ENCODE results near the gene CLTA. TPM values are rescaled to one million over a fixed set of nuclear protein-coding genes. Genes with fewer than 3 reads are reported as not detected.

Gene CLTA
- total RNA-seq, 4 donors from 2014 or later, result 165 to 247 (median 223) TPM

DNA sequence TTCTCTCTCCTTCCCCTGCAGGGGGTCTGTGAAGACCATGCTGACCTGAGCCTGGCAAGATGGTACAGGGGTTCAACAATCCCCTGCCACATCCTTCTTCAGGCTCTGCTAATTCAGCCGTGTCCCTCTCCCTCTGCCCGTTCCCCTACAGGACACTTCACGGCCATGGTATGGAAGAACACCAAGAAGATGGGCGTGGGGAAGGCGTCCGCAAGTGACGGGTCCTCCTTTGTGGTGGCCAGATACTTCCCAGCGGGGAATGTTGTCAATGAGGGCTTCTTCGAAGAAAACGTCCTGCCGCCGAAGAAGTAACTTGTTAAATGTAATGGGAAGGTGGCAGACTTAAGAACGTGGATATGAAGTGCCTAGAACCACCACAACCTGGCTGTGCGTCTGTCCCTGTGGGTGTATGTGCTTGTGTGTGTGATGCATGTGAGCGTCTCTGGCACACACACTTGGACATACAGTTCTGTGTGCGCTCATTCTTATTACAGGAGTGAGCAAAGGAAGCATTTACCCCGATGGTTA lies 28.4 kb upstream of the CLTA start:
- Histone ChIP-seq H3K9me3 (no peaks in the 10 kb centered on the region), H3K27me3 (no peaks in the 10 kb centered on the region), H3K4me1 (peaks cover 0 to 38% (median 9%) of the 10 kb centered on the region in 4 donors), H3K4me3 (no peak overlapping the region), H3K36me3 (no peaks in the 10 kb centered on the region), H3K27ac (peak overlapping the region in 2 of 4 donors; percentile 69 to 79)
- TF ChIP-seq POLR2A (IDR thresholded peaks at IDR 0.05) (no peak), EP300 (IDR thresholded peaks at IDR 0.05) (no peak)
- TF ChIP-seq, protein P1, sequence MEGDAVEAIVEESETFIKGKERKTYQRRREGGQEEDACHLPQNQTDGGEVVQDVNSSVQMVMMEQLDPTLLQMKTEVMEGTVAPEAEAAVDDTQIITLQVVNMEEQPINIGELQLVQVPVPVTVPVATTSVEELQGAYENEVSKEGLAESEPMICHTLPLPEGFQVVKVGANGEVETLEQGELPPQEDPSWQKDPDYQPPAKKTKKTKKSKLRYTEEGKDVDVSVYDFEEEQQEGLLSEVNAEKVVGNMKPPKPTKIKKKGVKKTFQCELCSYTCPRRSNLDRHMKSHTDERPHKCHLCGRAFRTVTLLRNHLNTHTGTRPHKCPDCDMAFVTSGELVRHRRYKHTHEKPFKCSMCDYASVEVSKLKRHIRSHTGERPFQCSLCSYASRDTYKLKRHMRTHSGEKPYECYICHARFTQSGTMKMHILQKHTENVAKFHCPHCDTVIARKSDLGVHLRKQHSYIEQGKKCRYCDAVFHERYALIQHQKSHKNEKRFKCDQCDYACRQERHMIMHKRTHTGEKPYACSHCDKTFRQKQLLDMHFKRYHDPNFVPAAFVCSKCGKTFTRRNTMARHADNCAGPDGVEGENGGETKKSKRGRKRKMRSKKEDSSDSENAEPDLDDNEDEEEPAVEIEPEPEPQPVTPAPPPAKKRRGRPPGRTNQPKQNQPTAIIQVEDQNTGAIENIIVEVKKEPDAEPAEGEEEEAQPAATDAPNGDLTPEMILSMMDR (IDR thresholded peaks at IDR 0.05), result no peak
- no peak for DNase-seq (ENCODE audit: low spot score in 2 of 2)
- WGBS, 2 donors, result 91 to 92% methylated on average over 17 of the region's 17 CpGs

DNA sequence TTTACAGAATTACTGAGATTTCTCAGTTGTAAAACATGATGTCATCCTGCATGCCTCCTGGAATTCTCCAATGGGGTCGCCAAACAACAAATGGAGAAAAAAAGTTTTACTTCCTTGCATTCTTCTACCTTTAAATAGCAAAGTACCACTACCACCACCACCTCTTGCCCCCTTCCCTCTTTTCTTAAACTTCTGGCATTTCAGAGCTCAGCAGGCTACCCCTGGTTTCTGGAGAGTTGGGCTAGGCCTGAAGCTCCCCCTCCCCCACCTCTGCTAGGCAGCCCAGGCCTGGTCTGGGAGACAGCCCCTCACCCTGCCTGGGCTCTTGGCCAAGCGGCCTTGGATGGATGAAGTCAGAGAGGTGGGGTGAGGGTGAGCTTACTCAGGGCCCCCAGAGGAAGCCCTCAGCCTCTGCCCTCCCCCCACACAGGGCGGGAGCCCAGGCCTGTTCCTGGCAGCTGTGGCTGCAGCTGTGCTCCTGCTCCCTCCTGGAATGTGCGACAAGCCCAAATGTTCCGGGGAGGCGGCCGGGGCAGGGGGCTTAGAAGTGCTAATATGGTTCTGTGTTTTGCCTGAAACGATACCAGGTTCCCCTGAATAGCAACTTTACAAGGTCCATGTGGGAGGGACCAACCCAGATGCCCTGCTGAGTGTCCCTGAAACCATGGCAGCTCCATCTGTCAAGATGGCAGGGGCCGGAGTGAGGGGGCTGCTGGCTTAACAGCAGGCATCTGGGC lies 27.5 kb upstream of the CLTA start:
- peaks cover 0 to 2% of the 10 kb centered on the region in 2 donors for H3K27me3 ChIP-seq
- no peak for DNase-seq (ENCODE audit: low spot score in 2 of 2)
- no peaks in the 10 kb centered on the region for H3K36me3 ChIP-seq
- H3K9me3 ChIP-seq, result no peaks in the 10 kb centered on the region
- peaks cover 0 to 35% (median 9%) of the 10 kb centered on the region in 4 donors for H3K4me1 ChIP-seq
- H3K4me3 ChIP-seq, result no peak overlapping the region
- WGBS, 2 donors, result 17 to 31% methylated on average over 6 to 8 of the region's 9 CpGs
- TF ChIP-seq POLR2A (IDR thresholded peaks at IDR 0.05), result no peak
- peak in 1 of 2 donors; percentile 30 for TF ChIP-seq EP300 (IDR thresholded peaks at IDR 0.05)
- peak overlapping the region; percentile 7 to 79 (median 66) for H3K27ac ChIP-seq

DNA sequence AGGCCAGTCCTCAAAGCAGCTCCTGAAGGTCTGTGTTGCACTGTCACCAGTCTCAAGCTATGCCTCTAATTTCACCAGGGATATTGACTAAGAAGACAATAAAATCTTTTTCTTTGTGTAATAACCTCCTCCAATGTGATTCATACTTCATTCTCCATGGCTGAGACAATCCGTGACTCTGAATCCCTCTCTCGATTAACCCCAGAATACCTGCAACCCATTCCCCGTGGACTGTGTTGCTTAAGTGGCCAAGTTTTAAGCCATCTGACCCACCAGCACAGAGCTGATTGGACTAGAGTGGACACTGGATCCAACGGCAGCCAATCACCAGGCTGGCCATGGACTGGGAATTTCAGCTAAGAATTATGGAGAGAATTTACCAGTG lies 26.9 kb upstream of the CLTA start:
- 51 to 61% methylated on average over 4 of the region's 4 CpGs for WGBS, 2 donors
- Histone ChIP-seq H3K27me3 (peaks cover 0 to 2% of the 10 kb centered on the region in 2 donors), H3K4me3 (no peak overlapping the region), H3K36me3 (no peaks in the 10 kb centered on the region), H3K27ac (peak overlapping the region; percentile 7 to 79 (median 66)), H3K4me1 (peaks cover 0 to 35% (median 9%) of the 10 kb centered on the region in 4 donors), H3K9me3 (no peaks in the 10 kb centered on the region)
- DNase-seq (ENCODE audit: low spot score in 2 of 2), result no peak
- TF ChIP-seq, protein P1 (IDR thresholded peaks at IDR 0.05), result no peak
- no peak for TF ChIP-seq POLR2A (IDR thresholded peaks at IDR 0.05)

DNA sequence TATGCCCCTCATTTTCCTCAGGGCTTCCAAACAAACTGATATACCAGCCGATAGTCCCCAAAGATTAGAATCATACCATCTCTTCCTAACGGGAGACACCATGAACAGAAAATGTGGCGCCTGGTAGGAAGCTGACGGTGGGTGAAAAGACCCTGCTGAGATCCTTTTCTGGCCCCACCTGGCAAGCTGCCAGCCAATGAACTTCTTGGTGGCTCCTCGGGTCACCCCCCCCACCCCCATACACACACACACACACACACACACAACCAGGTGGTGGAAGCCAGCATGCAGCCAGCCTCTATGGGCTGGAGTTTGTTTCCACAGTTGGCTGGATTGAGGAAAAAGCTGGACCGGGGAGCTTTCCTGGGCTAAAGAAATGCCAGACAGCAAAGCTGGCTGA lies 26.3 kb upstream of the CLTA start:
- no peak for DNase-seq (ENCODE audit: low spot score in 2 of 2)
- H3K9me3 ChIP-seq, result no peaks in the 10 kb centered on the region
- no peaks in the 10 kb centered on the region for H3K36me3 ChIP-seq
- peaks cover 0 to 35% (median 9%) of the 10 kb centered on the region in 4 donors for H3K4me1 ChIP-seq
- no peak overlapping the region for H3K4me3 ChIP-seq
- 75 to 80% methylated on average over 6 of the region's 6 CpGs for WGBS, 2 donors
- peak overlapping the region in 2 of 4 donors; percentile 69 to 79 for H3K27ac ChIP-seq
- TF ChIP-seq, protein P1 (IDR thresholded peaks at IDR 0.05), result no peak
- no peak for TF ChIP-seq POLR2A (IDR thresholded peaks at IDR 0.05)
- no peak for TF ChIP-seq EP300 (IDR thresholded peaks at IDR 0.05)
- peaks cover 0 to 2% of the 10 kb centered on the region in 2 donors for H3K27me3 ChIP-seq

- H3K27me3 ChIP-seq, result peaks cover 0 to 2% of the 10 kb centered on the region in 2 donors
- H3K9me3 ChIP-seq, result no peaks in the 10 kb centered on the region
- no peak overlapping the region for H3K4me3 ChIP-seq
- H3K4me1 ChIP-seq, result peaks cover 0 to 35% (median 9%) of the 10 kb centered on the region in 4 donors
- H3K36me3 ChIP-seq, result no peaks in the 10 kb centered on the region
- WGBS, 2 donors, result 68 to 87% methylated on average over 3 of the region's 3 CpGs
- TF ChIP-seq EP300 (IDR thresholded peaks at IDR 0.05) (no peak), POLR2A (IDR thresholded peaks at IDR 0.05) (no peak)
- TF ChIP-seq, protein P1 (IDR thresholded peaks at IDR 0.05), result no peak
- H3K27ac ChIP-seq, result peak overlapping the region in 2 of 4 donors; percentile 21 to 79
- DNase-seq (ENCODE audit: low spot score in 2 of 2), result no peak
Measured at GRCh38 chr9:36164989-36165388, 25.7 kb upstream of the CLTA start.
